ENCODE data around the gene TCF23.
"Not testable (repeated sequence)": the region's sequence is repeated elsewhere in the genome, so short reads cannot be mapped to it uniquely, and the experiment has no call there.

Gene TCF23

GRCh38 chr2:27148801-27149439 is at the start of gene TCF23:
Gene TCF23 (plus strand): TSS chr2:27149004. CDS start chr2:27149134, 130 bp downstream.
- no peak for DNase-seq

GRCh38 chr2:27099334-27099955 is 49.4 kb upstream of the TCF23 start:
- no peak for DNase-seq

DNA sequence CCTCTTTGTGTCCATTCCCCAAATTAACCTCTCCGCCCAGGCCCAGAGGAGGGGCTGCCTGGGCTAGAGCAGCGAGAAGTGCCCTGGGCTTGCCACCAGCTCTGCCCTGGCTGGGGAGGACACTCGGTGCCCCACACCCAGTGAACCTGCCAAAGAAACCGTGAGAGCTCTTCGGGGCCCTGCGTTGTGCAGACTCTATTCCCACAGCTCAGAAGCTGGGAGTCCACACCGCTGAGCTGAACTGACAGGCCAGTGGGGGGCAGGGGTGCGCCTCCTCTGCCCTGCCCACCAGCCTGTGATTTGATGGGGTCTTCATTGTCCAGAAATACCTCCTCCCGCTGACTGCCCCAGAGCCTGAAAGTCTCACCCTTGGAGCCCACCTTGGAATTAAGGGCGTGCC is 48.8 kb upstream of the TCF23 start:
- DNase-seq, result no peak

DNA sequence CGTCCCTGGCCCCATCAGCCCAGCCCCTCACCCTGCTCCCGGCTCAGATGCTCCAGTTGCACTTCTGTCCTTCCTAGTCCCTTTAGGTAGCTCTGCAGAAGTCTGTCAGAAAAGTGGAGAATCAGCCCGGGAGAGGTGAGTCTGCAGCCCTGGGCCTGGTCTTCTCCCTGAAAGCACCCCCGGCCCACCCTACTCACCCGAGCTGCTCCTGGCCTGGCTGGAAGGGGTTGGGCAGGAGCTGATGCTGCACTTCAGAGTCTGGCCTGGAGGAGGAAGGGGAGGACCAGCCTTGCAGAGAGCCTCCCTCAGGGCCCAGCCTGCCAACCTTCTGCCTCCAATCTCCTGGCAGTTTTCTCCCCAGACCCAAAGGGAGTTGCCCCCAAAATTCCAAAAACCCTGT is 46.5 kb upstream of the TCF23 start:
- DNase-seq, result no peak

GRCh38 chr2:27105981-27106380 is 42.8 kb upstream of the TCF23 start:
- no peak for DNase-seq

- no peak for DNase-seq
Observed at GRCh38 chr2:27108221-27108620, 40.6 kb upstream of the TCF23 start.

GRCh38 chr2:27109083-27109482 is 39.7 kb upstream of the TCF23 start:
- DNase-seq, result no peak

DNA sequence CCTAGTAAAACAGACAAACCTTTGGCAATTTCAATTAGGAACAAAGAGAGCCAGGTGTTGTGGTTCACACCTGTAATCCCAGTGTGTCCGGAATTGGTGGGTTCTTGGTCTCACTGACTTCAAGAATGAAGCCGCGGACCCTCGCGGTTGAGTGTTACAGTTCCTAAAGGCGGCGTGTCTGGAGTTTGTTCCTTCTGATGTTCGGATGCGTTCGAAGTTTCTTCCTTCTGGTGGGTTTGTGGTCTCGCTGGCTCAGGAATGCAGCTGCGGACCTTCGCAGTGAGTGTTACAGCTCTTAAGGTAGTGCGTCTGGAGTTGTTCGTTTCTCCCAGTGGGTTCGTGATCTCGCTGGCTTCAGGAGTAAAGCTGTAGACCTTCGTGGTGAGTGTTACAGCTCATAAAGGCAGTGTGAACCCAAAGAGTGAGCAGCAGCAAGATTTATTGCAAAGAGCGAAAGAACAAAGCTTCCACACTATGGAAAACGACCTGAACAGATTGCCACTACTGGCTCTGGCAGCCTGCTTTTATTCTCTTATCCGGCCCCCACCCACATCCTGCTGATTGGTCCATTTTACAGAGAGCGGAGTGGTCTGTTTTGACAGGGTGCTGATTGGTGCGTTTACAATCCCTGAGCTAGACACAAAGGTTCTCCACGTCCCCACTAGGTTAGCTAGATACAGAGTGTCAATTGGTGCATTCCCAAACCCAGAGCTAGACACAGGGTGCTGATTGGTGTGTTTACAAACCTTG is 38.0 kb upstream of the TCF23 start:
- not testable (repeated sequence) for DNase-seq

GRCh38 chr2:27111392-27112078 is 37.3 kb upstream of the TCF23 start:
- not testable (repeated sequence) for DNase-seq

DNA sequence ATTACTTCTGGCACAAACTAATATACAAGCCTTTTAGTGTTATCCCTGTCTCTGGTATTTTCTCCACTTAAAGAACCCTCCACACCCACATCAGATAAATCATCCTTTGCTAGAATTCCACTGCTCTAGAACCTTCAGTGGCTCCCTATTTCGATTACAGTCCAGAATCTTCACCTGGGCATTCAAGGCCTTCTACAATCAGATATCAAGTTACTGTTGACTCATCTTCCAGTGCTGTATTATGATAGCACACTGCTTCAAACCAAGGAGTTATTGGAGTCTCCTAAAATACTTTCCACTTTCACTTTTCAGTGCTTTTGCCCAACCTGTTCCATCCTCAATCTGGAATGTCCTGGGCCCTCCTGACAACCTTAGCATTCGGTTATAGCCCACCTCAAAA is 33.3 kb upstream of the TCF23 start:
- DNase-seq, result no peak

- DNase-seq, result no peak
Observed at GRCh38 chr2:27117995-27118524, 30.7 kb upstream of the TCF23 start.

- DNase-seq, result no peak
Observed at GRCh38 chr2:27118525-27119329, 30.1 kb upstream of the TCF23 start, which contains the start of gene CGREF1. Gene CGREF1 (minus strand): TSS chr2:27119128. CDS start chr2:27104366, 14,762 bp downstream.

DNA sequence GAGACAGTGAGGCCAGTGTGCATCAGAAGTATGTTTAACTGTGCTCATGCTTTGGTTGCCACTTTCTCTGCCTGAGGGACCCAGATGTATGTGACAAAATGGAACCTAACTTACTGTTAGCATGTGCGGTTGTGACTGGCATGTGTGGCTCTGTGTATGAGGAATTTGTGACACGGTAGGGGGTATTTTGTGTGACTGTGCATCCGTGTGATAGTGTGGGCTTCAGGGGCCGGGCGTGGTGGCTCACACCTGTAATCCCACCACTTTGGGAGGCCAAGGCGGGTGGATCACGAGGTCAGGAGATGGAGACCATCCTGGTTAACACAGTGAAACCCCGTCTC is 29.5 kb upstream of the TCF23 start:
- DNase-seq, result not testable (repeated sequence)

DNA sequence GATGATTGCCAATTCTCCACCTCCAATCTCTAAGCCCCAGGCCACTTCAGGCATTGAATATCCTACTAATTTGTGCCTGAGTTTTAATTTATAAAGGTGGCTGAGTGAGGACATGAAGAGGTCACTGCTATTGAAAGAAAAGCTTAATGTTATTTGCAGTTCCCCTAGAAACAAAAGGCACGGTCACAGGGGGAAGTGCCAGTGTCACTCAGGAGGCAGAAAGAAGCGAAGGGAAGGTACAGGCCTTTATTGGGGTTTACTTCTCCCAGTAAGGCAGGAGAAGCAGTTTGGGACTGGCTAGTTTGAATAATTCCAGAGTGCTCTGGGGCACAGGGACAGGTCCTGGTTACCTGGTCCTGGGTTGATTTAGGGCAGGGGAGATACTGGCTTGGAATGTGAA is 26.9 kb upstream of the TCF23 start:
- no peak for DNase-seq

DNA sequence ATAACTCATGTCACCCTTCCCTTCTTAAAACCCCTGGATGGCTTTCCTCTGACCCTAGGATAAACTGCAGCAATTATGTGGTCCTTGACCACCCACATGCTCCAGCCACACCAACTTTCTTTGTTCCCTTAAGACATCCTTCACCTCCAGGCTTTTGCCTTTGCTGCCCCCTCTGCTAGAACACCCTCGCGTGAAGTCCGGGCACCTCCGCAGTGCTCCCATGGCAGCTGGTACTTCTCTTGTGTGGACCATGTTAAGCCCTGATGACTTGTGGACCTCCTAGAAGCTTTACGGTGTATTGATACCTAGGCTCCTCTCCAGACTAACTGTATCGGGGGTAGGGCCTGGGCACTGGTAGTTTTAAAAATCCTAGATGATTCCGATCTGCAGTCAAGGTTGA is 26.0 kb upstream of the TCF23 start:
- DNase-seq, result no peak

DNA sequence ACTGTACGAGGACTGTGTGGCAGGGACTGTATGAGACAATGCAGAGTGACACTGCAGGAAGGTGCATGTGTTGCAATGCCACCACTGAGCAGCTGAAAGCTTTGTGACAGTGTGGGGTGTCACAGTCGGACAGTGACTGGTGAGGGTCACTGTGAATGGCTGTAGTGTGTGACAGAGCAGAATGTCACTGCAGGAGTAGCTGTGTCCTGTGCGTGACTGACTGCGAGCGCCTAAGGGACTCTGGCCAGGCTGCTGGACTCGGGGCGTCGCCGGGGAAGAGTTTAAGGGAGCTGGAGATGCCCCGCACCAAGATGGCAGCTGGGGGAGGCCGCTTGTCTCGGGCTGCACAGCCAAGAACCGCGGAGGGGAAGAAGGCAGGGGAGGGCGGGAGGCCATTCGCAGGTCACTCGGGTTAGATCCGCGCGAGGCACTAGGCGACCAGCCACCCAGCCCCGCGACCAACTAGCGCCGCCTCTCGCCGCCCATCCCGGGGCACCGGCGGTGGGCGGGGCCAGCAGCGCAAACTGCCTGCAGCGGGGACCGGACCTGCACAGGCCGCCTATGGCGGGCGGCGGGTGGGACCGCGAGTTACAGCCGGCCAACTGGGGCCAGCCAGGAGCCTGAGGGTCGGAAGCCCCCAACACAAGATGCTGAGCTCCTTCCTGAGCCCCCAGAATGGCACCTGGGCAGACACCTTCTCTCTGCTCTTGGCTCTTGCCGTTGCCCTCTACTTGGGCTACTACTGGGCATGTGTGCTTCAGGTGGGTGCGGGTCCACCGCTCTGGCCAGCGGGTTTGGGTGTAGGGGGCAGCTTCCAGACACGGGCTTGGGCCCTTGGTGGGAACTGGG is 25.3 kb upstream of the TCF23 start, which contains the start of gene ABHD1:
Gene ABHD1 (plus strand): TSS at position 514 of the 849 bp plus-strand sequence. CDS start 134 bp downstream, at position 648.
- no peak for DNase-seq

DNA sequence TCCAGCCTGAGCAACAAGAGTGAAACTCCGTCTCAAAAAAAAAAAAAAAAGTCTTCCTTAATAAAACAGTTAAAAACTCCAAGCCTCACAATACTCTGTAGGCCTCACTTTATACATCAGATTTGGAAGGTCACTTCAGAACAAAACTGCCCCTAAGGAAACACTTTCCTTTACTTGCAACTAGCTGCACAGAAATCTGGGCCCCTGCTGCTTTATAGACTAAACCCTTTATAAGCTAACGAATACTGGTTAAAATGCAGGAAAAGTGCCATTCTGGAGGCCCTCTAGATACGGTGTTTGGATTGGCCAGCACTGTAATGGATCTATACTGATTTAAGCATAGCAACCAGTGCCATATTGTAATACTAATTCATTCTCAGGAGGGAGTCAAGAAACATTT is 23.7 kb upstream of the TCF23 start:
- DNase-seq, result no peak

- DNase-seq, result no peak
Observed at GRCh38 chr2:27126252-27126710, 22.5 kb upstream of the TCF23 start.

- DNase-seq, result no peak
Observed at GRCh38 chr2:27127883-27128667, 20.7 kb upstream of the TCF23 start.

All from NCI-H1436 treated with DMSO at 0.1 percent for 48 hours (cell line).